Activated effector memory CD4-positive, alpha-beta T cell treated with Interleukin-2 at 50 U/mL for 16 hours (primary cell): Measurements from ENCODE around the gene HMCN1.

ENCODE experiments used
- DNase-seq: peaks from one replicate; pipeline ENCODE4 v3.0.0-alpha.2; 2020

Gene HMCN1

GRCh38 chr1:186044079-186044685 is 310.0 kb downstream of the HMCN1 start:
- DNase-seq: no peak

GRCh38 chr1:186046437-186047211 is 312.4 kb downstream of the HMCN1 start:
- no peak for DNase-seq

- DNase-seq: no peak
These were observed 316.2 kb downstream of the HMCN1 start for GRCh38 chr1:186050360-186050759.

- no peak for DNase-seq
These were observed 319.8 kb downstream of the HMCN1 start for GRCh38 chr1:186054003-186054402.

- no peak for DNase-seq
These were observed 320.7 kb downstream of the HMCN1 start for GRCh38 chr1:186054932-186055331.

GRCh38 chr1:186055846-186056245 is 321.7 kb downstream of the HMCN1 start:
- DNase-seq: no peak

GRCh38 chr1:186057086-186057485 is 322.9 kb downstream of the HMCN1 start:
- DNase-seq: no peak

GRCh38 chr1:186059311-186059710 is 325.1 kb downstream of the HMCN1 start:
- no peak for DNase-seq

- no peak for DNase-seq
These were observed 325.6 kb downstream of the HMCN1 start for GRCh38 chr1:186059752-186060151.

- DNase-seq: no peak
These were observed 326.0 kb downstream of the HMCN1 start for GRCh38 chr1:186060226-186060625.

GRCh38 chr1:186063091-186063657 is 329.0 kb downstream of the HMCN1 start:
- DNase-seq: no peak

- DNase-seq: no peak
These were observed 332.2 kb downstream of the HMCN1 start for GRCh38 chr1:186066411-186066810.

GRCh38 chr1:186073697-186074096 is 339.5 kb downstream of the HMCN1 start:
- no peak for DNase-seq

GRCh38 chr1:186076006-186076405 is 341.8 kb downstream of the HMCN1 start:
- no peak for DNase-seq

GRCh38 chr1:186078245-186078644 is 344.1 kb downstream of the HMCN1 start:
- DNase-seq: no peak

GRCh38 chr1:186079084-186079684 is 345.0 kb downstream of the HMCN1 start:
- no peak for DNase-seq

GRCh38 chr1:186082235-186082937 is 348.2 kb downstream of the HMCN1 start:
- no peak for DNase-seq

GRCh38 chr1:186086583-186086982 is 352.4 kb downstream of the HMCN1 start:
- DNase-seq: no peak

GRCh38 chr1:186089940-186090339 is 355.7 kb downstream of the HMCN1 start:
- no peak for DNase-seq

GRCh38 chr1:186091222-186091720 is 357.1 kb downstream of the HMCN1 start:
- DNase-seq: no peak

GRCh38 chr1:186093437-186093836 is 359.2 kb downstream of the HMCN1 start:
- DNase-seq: no peak

- no peak for DNase-seq
These were observed 360.0 kb downstream of the HMCN1 start for GRCh38 chr1:186094172-186094571.
